Suprapubic skin (tissue), 4 donors: ENCODE measurements around the gene CNGA1. TPM values are rescaled to one million over a fixed set of nuclear protein-coding genes. Genes with fewer than 3 reads are reported as not detected.
"Not testable (repeated sequence)": the region's sequence is repeated elsewhere in the genome, so short reads cannot be mapped to it uniquely, and the experiment has no call there.

Experiments used
- DNase-seq, 2 donors: peaks; one replicate each; pipeline ENCODE4 v3.0.0-alpha.2; 2019; ENCODE audit warnings: low spot score in 2 of 2
- H3K27ac ChIP-seq: fragments of 200-600 bp; sonication (generic); one replicate; pipeline ENCODE4 v1.5.1; 2019
- H3K27me3 ChIP-seq: fragments of 200-600 bp; sonication (generic); one replicate; pipeline ENCODE4 v1.5.1; 2019
- H3K36me3 ChIP-seq: fragments of 200-600 bp; sonication (generic); one replicate; pipeline ENCODE4 v1.5.1; 2019
- H3K4me1 ChIP-seq: fragments of 200-600 bp; sonication (generic); one replicate; pipeline ENCODE4 v1.5.1; 2019
- H3K4me3 ChIP-seq: fragments of 200-600 bp; sonication (generic); one replicate; pipeline ENCODE4 v1.5.1; 2019; ENCODE audit warnings: mild to moderate bottlenecking
- H3K9me3 ChIP-seq: fragments of 200-600 bp; sonication (generic); one replicate; pipeline ENCODE4 v1.5.1; 2019
- EP300 ChIP-seq: sonication (generic); formaldehyde crosslinking; IDR thresholded peaks from one replicate; pipeline ENCODE4 v1.6.1; 2017; ENCODE audit warnings: antibody characterized with exemption
- POLR2A ChIP-seq, 2 donors: fragments of 450-650 bp; IDR thresholded peaks; one replicate each; pipeline ENCODE4 v1.6.1; 2017; ENCODE audit warnings: antibody characterized with exemption in 2 of 2, mild to moderate bottlenecking in 2 of 2, moderate library complexity in 2 of 2
- POLR2AphosphoS5 ChIP-seq, 3 donors: sonication (generic); formaldehyde crosslinking; IDR thresholded peaks; one replicate each; pipeline ENCODE4 v1.6.1; 2017; ENCODE audit warnings: antibody characterized with exemption in 3 of 3
- WGBS: methylation state at CpG from one replicate; pipeline ENCODE4 v1.1.5; 2018; 5-methylcytosine and 5-hydroxymethylcytosine counted together
- total RNA-seq, 4 donors: library from RNA; depleted of rRNA; stranded (reverse); fragments of >200 nt; gene quantifications; one replicate each; pipeline ENCODE4 v1.1.0, GENCODE V29; 2016
- TF ChIP-seq, protein P1 (sequence below), 2 donors: fragments of 200-600 bp in 1 of 2; fragments of 450-650 bp in 1 of 2; sonication (generic) in 1 of 2; IDR thresholded peaks; one replicate each; pipeline ENCODE4 v1.5.1; 2016 to 2019; ENCODE audit warnings: antibody characterized with exemption in 2 of 2, mild to moderate bottlenecking in 1 of 2, moderate library complexity in 1 of 2

The CNGA1 gene
- total RNA-seq, 4 donors from 2014 or later, result 1.7 to 12.5 (median 5.5) TPM

DNA sequence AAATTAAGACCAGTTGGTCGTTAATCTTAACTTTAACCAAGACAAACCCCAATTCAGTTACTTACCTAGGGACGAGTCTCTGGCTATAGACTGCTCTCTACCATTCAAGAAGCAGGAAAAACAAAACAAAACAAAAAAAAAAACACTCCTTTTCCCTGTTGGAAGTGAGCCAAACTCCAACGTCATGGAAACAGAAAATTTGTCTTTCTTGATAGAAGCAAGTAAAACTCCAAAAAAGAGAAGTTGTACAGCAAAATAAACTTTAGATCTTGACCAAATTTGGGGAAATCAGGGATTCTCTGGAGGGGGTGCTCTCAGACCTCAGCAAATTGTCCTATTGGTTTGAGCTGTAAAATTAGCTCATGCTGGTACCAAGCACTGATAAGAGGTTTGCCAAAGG, 3.7 kb downstream of the CNGA1 start:
- Histone ChIP-seq H3K4me1 (peaks cover 22% of the 10 kb centered on the region), H3K4me3 (no peak overlapping the region), H3K36me3 (no peaks in the 10 kb centered on the region), H3K27me3 (no peaks in the 10 kb centered on the region), H3K9me3 (no peaks in the 10 kb centered on the region), H3K27ac (no peak overlapping the region)
- TF ChIP-seq POLR2A (IDR thresholded peaks at IDR 0.05), result no peak
- no peak for TF ChIP-seq POLR2AphosphoS5 (IDR thresholded peaks at IDR 0.05)
- TF ChIP-seq, protein P1, sequence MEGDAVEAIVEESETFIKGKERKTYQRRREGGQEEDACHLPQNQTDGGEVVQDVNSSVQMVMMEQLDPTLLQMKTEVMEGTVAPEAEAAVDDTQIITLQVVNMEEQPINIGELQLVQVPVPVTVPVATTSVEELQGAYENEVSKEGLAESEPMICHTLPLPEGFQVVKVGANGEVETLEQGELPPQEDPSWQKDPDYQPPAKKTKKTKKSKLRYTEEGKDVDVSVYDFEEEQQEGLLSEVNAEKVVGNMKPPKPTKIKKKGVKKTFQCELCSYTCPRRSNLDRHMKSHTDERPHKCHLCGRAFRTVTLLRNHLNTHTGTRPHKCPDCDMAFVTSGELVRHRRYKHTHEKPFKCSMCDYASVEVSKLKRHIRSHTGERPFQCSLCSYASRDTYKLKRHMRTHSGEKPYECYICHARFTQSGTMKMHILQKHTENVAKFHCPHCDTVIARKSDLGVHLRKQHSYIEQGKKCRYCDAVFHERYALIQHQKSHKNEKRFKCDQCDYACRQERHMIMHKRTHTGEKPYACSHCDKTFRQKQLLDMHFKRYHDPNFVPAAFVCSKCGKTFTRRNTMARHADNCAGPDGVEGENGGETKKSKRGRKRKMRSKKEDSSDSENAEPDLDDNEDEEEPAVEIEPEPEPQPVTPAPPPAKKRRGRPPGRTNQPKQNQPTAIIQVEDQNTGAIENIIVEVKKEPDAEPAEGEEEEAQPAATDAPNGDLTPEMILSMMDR (IDR thresholded peaks at IDR 0.05), result no peak
- no peak for TF ChIP-seq EP300
- 59% methylated on average over 3 of the region's 3 CpGs for WGBS
- DNase-seq, result no peak

DNA sequence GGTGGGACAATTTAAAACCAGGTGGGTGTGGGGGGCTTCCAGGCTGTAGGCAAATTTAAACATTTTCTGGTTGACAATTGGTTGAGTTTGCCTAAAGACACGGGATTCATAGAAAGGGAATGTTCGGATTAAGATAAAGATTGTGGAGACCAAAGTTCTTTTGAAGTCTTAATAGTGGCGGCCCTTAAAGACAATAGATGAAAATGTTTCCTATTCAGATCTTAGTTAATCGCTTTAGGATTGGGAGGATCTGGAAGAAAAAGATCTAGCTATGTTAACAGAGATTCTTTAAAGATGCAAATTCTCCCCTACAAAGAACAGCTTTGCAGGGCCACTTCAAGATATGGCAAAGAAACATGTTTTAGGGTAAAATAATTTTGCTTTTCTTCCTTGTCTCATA, 4.8 kb downstream of the CNGA1 start:
- no peak for TF ChIP-seq EP300
- no peak for TF ChIP-seq POLR2AphosphoS5 (IDR thresholded peaks at IDR 0.05)
- TF ChIP-seq POLR2A (IDR thresholded peaks at IDR 0.05), result no peak
- TF ChIP-seq, protein P1 (IDR thresholded peaks at IDR 0.05), result no peak
- Histone ChIP-seq H3K27ac (no peak overlapping the region), H3K4me1 (peaks cover 12% of the 10 kb centered on the region), H3K4me3 (no peak overlapping the region), H3K27me3 (no peaks in the 10 kb centered on the region), H3K9me3 (peaks cover 3% of the 10 kb centered on the region), H3K36me3 (no peaks in the 10 kb centered on the region)
- DNase-seq, result no peak
- WGBS, result 92% methylated on average over 4 of the region's 4 CpGs

DNA sequence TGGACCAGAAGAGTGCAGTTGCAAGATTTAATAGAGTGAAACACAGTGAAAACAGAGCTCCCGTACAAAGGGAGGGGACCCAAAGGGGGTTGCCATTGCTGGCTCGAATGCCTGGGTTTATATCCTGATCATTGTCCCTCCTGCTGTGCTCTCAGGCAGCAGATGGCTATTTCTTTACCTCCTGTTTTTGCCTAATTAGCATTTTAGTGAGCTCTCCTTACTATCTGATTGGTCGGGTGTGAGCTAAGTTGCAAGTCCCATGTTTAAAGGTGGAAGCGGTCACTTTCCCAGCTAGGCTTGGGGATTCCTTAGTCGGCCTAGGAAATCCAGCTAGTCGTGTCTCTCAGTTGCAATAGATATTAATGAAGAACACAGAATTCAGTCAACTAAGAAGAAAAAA, 5.6 kb downstream of the CNGA1 start:
- H3K4me3 ChIP-seq, H3K27ac ChIP-seq, H3K4me1 ChIP-seq, H3K9me3 ChIP-seq, H3K36me3 ChIP-seq, H3K27me3 ChIP-seq, DNase-seq: not testable (repeated sequence)
- 88% methylated on average over 6 of the region's 6 CpGs for WGBS

DNA sequence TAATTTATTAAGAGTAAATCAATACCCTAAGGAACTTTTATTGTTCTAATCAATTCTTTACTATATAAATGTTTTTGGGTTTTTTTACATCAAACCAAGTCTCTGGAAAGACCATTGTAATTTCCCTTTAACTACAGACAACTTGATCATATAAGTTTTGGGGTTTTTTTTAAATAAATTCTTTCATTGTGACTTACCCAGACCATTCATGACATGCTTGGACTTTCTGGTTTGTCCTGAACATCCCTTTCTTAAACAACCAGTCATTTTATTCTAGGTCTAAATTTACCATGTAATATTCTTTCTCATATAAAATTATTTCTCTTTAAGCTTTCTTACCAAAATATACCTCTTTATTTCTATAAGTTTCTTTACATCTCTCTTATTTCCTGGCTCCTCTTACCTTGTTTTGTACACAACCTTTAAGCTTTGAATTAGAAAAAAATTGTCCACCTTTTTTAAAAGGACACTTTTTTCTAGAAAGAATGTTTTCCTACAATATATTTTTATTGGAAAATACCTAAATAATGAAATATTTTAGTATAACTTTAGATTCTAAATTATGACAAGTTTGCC, 8.4 kb downstream of the CNGA1 start:
- Histone ChIP-seq H3K4me3 (no peak overlapping the region), H3K36me3 (no peaks in the 10 kb centered on the region), H3K27ac (no peak overlapping the region), H3K27me3 (no peaks in the 10 kb centered on the region), H3K4me1 (no peaks in the 10 kb centered on the region), H3K9me3 (peaks cover 9% of the 10 kb centered on the region)
- no peak for DNase-seq
- TF ChIP-seq POLR2AphosphoS5 (IDR thresholded peaks at IDR 0.05) (no peak), POLR2A (IDR thresholded peaks at IDR 0.05) (no peak)
- TF ChIP-seq, protein P1 (IDR thresholded peaks at IDR 0.05), result no peak

DNA sequence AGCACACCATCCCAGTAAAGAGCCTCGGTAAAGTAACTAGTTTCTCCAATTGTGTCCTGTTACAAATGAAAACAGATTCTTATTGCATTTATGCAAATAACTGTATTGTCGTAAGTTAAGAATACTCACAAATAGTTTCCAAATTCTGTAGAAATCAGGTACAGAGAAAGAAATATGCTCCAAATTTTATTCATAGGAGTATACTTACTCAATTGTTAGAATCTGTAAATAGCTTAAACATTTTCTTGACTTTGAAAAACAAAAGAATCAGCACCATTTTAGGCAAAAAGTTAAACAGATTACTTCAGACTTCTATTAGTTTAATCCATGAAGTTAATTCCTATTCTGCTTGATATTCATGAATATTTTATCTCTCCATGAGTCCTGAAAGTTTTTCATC, 10.7 kb downstream of the CNGA1 start:
- no peaks in the 10 kb centered on the region for H3K36me3 ChIP-seq
- H3K4me3 ChIP-seq, result no peak overlapping the region
- H3K27me3 ChIP-seq, result no peaks in the 10 kb centered on the region
- peaks cover 9% of the 10 kb centered on the region for H3K9me3 ChIP-seq
- no peak overlapping the region for H3K27ac ChIP-seq
- H3K4me1 ChIP-seq, result no peaks in the 10 kb centered on the region
- no peak for TF ChIP-seq POLR2AphosphoS5 (IDR thresholded peaks at IDR 0.05)
- DNase-seq, result no peak
- 95% methylated on average over 2 of the region's 2 CpGs for WGBS

DNA sequence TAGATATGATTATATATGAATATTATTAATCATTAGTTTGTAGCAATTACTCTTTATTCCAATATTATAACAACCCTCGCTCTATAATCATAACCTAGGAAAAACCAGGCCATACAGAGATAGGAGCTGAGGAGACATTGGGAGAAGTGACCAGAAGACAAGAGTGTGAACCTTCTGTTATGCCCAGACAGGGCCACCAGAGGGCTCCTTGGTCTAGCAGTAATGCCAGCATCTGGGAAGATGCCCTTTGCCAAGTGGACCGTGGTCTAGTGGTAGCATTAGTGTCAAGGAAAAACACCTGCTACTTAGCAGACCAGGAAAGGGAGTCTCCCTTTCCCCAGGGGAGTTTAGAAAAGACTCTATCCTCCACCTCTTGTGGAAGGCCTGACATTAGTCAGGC, 12.9 kb downstream of the CNGA1 start:
- TF ChIP-seq, protein P1 (IDR thresholded peaks at IDR 0.05), result peak; percentile 18 to 19
- peaks cover 17% of the 10 kb centered on the region for H3K9me3 ChIP-seq
- not testable (repeated sequence) for H3K4me1 ChIP-seq, H3K27me3 ChIP-seq, DNase-seq, H3K36me3 ChIP-seq, H3K4me3 ChIP-seq, H3K27ac ChIP-seq
- WGBS, result 55% methylated on average over 2 of the region's 2 CpGs
